HepG2 (cell line): Measurements from ENCODE around the gene DHRS4L2. TPM values are rescaled to one million over a fixed set of nuclear protein-coding genes. Genes with fewer than 3 reads are reported as not detected.

Experiments used
- BRCA1 ChIP-seq: sonication (generic); formaldehyde crosslinking; IDR thresholded peaks from 2 replicates; pipeline ENCODE4 v1.4.0; 2020; ENCODE audit warnings: missing genetic modification reagents
- DNMT1 ChIP-seq: sonication (generic); formaldehyde crosslinking; IDR thresholded peaks from 2 replicates; pipeline ENCODE4 v1.5.1; 2020; ENCODE audit warnings: mild to moderate bottlenecking, missing genetic modification reagents
- FLYWCH1 ChIP-seq: sonication (generic); formaldehyde crosslinking; IDR thresholded peaks from 2 replicates; pipeline ENCODE4 v1.8.1; 2023; ENCODE audit warnings: mild to moderate bottlenecking, missing genetic modification reagents
- IKZF4 ChIP-seq: sonication (generic); formaldehyde crosslinking; IDR thresholded peaks from 2 replicates; pipeline ENCODE4 v1.5.1; 2020; ENCODE audit warnings: borderline replicate concordance, mild to moderate bottlenecking, low read depth, missing genetic modification reagents; ENCODE audit errors: not compliant biosample characterization
- KDM5B ChIP-seq: sonication (generic); formaldehyde crosslinking; IDR thresholded peaks from 2 replicates; pipeline ENCODE4 v1.4.0; 2020; ENCODE audit warnings: missing genetic modification reagents, mild to moderate bottlenecking, borderline replicate concordance
- KLF16 ChIP-seq, 2 experiments: sonication (generic) in 1 of 2; formaldehyde crosslinking in 1 of 2; IDR thresholded peaks; 2 replicates each; pipeline versions ENCODE4 v1.6.1 to v1.8.0; 2016 to 2023; ENCODE audit warnings: missing genetic modification reagents in 2 of 2, missing compliant biosample characterization in 1 of 2
- PHF8 ChIP-seq: sonication (generic); formaldehyde crosslinking; IDR thresholded peaks from 2 replicates; pipeline ENCODE4 v1.5.0; 2020; ENCODE audit warnings: missing genetic modification reagents
- RARA ChIP-seq: IDR thresholded peaks from 2 replicates; pipeline ENCODE4 v1.6.1; 2016; ENCODE audit warnings: missing genetic modification reagents, missing compliant biosample characterization
- SYNCRIP ChIP-seq: fragments of 200-400 bp; formaldehyde crosslinking; IDR thresholded peaks from 2 replicates; pipeline ENCODE4 v1.6.1; 2018; ENCODE audit warnings: mild to moderate bottlenecking, low read depth, low read length; ENCODE audit not compliant: insufficient read depth
- TBX2 ChIP-seq: sonication (generic); formaldehyde crosslinking; IDR thresholded peaks from 2 replicates; pipeline ENCODE4 v1.5.0; 2020; ENCODE audit warnings: missing genetic modification reagents, mild to moderate bottlenecking, borderline replicate concordance
- ZBTB4 ChIP-seq: sonication (generic); formaldehyde crosslinking; IDR thresholded peaks from 2 replicates; pipeline ENCODE4 v1.4.0; 2020; ENCODE audit warnings: missing genetic modification reagents, mild to moderate bottlenecking, borderline replicate concordance
- ZC3H13 ChIP-seq: sonication (generic); formaldehyde crosslinking; IDR thresholded peaks from 2 replicates; pipeline ENCODE4 v1.8.1; 2023; ENCODE audit warnings: mild to moderate bottlenecking, missing genetic modification reagents, moderate library complexity
- ZNF232 ChIP-seq: sonication (generic); formaldehyde crosslinking; IDR thresholded peaks from 2 replicates; pipeline ENCODE4 v1.4.0; 2020; ENCODE audit warnings: missing genetic modification reagents, borderline replicate concordance
- ZNF670 ChIP-seq: sonication (generic); formaldehyde crosslinking; IDR thresholded peaks from 2 replicates; pipeline ENCODE4 v1.8.0; 2022; ENCODE audit warnings: mild to moderate bottlenecking, missing genetic modification reagents, borderline replicate concordance
- ZSCAN25 ChIP-seq: sonication (generic); formaldehyde crosslinking; IDR thresholded peaks from 2 replicates; pipeline ENCODE4 v1.8.0; 2022; ENCODE audit warnings: mild to moderate bottlenecking, missing genetic modification reagents
- polyA plus RNA-seq, 8 experiments: library from polyadenylated mRNA; depleted of rRNA in 3 of 8; stranded (reverse) in 7 of 8; unstranded in 1 of 8; fragments of >200 nt; fragmentation: Illumina TruSeq in 4 of 8; extraction: Trizol in 4 of 8; gene quantifications; 2 replicates each; pipeline versions ENCODE4 v1.2.1 to v1.2.3, GENCODE V29; 2011 to 2016; ENCODE audit warnings: low read depth in 4 of 8, missing spikeins in 1 of 8, mixed read lengths in 1 of 8; ENCODE audit not compliant: insufficient read depth in 1 of 8
- total RNA-seq, 5 experiments: library from RNA; depleted of rRNA; stranded (reverse); fragments of >200 nt; fragmentation: Illumina TruSeq; extraction: Trizol; gene quantifications; 2 replicates each; pipeline ENCODE4 v1.2.3, GENCODE V29; 2016; ENCODE audit warnings: low read depth in 1 of 5
- TF ChIP-seq, protein P1 (sequence below): fragments of 450-650 bp; IDR thresholded peaks from 2 replicates; pipeline ENCODE4 v1.6.1; 2016
- TF ChIP-seq, protein P2 (sequence below): sonication (generic); formaldehyde crosslinking; IDR thresholded peaks from 2 replicates; pipeline ENCODE4 v1.9.0; 2021; ENCODE audit warnings: missing genetic modification reagents, borderline replicate concordance
- TF ChIP-seq, protein P3 (sequence below): sonication (generic); formaldehyde crosslinking; IDR thresholded peaks from 2 replicates; pipeline ENCODE4 v1.4.0; 2020; ENCODE audit warnings: missing genetic modification reagents
- TF ChIP-seq, protein P4 (sequence below): IDR thresholded peaks from 2 replicates; pipeline ENCODE4 v1.6.1; 2016; ENCODE audit warnings: missing genetic modification reagents, missing compliant biosample characterization

Gene DHRS4L2
- total and polyA plus RNA-seq, 2 of the 13 experiments (the other 11 are each of a cell fraction or from before 2014, with no cell fraction given) = 24.7 to 38.2 TPM

DNA sequence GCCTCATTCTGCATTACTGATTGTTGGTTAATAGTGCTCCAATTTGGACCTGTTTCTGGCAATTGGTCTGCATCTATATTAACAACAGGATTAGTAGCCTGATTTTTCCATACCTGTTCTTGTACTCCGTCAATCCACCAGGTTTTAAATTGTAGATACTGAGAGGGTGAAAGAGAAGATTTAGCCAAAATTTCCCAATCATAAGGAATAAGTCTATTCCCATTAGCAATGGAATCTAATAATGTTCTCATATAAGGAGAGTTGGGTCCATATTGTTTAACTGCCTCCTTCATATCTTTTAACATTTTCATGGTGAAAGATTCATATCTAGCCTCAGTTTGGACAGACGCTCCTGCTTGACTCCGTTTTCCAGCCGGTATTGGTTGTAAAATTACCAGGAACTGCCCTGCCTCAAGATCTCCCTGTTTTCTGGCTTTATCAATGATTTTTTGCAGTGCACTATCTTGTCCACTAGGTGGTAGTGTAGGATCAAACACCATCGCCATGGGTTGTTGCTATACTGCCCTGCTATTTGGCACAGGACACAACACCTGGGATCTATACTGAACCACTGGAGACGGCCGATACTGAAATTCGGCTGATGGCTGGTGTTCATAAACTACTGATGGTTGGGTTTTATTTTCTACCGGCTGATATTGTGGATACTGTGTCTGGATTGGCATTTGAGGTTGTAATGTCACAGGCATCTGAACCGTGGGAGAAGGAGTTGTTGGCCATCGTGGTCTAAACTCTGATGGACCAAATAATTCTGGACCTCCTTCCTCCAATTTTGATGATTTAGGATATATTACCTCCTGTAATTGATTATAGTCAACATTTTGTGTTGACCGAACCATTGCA, 25.2 kb downstream of the DHRS4L2 start (continued):
- TF ChIP-seq, protein P1, sequence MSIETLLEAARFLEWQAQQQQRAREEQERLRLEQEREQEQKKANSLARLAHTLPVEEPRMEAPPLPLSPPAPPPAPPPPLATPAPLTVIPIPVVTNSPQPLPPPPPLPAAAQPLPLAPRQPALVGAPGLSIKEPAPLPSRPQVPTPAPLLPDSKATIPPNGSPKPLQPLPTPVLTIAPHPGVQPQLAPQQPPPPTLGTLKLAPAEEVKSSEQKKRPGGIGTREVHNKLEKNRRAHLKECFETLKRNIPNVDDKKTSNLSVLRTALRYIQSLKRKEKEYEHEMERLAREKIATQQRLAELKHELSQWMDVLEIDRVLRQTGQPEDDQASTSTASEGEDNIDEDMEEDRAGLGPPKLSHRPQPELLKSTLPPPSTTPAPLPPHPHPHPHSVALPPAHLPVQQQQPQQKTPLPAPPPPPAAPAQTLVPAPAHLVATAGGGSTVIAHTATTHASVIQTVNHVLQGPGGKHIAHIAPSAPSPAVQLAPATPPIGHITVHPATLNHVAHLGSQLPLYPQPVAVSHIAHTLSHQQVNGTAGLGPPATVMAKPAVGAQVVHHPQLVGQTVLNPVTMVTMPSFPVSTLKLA = no peak
- peak; percentile 66 for TF ChIP-seq TBX2 (CRISPR knock-in tag)
- TF ChIP-seq IKZF4 (CRISPR knock-in tag) = peak; percentile 32
- TF ChIP-seq KDM5B (CRISPR knock-in tag) = no peak
- TF ChIP-seq ZNF232 (CRISPR knock-in tag) = no peak; the same call in 1 of the 2 replicates
- no peak for TF ChIP-seq ZBTB4 (CRISPR knock-in tag)
- TF ChIP-seq, protein P2, sequence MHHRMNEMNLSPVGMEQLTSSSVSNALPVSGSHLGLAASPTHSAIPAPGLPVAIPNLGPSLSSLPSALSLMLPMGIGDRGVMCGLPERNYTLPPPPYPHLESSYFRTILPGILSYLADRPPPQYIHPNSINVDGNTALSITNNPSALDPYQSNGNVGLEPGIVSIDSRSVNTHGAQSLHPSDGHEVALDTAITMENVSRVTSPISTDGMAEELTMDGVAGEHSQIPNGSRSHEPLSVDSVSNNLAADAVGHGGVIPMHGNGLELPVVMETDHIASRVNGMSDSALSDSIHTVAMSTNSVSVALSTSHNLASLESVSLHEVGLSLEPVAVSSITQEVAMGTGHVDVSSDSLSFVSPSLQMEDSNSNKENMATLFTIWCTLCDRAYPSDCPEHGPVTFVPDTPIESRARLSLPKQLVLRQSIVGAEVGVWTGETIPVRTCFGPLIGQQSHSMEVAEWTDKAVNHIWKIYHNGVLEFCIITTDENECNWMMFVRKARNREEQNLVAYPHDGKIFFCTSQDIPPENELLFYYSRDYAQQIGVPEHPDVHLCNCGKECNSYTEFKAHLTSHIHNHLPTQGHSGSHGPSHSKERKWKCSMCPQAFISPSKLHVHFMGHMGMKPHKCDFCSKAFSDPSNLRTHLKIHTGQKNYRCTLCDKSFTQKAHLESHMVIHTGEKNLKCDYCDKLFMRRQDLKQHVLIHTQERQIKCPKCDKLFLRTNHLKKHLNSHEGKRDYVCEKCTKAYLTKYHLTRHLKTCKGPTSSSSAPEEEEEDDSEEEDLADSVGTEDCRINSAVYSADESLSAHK (CRISPR knock-in tag) = no peak
- TF ChIP-seq, protein P3, sequence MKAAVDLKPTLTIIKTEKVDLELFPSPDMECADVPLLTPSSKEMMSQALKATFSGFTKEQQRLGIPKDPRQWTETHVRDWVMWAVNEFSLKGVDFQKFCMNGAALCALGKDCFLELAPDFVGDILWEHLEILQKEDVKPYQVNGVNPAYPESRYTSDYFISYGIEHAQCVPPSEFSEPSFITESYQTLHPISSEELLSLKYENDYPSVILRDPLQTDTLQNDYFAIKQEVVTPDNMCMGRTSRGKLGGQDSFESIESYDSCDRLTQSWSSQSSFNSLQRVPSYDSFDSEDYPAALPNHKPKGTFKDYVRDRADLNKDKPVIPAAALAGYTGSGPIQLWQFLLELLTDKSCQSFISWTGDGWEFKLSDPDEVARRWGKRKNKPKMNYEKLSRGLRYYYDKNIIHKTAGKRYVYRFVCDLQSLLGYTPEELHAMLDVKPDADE = peak; percentile 44; the same call in 1 of the 2 replicates
- peak in 1 of 2 experiments; percentile 85; a peak in 2 of 4 replicates for TF ChIP-seq KLF16 (CRISPR knock-in tag; IDR thresholded peaks at IDR 0.05)
- TF ChIP-seq, protein P4, sequence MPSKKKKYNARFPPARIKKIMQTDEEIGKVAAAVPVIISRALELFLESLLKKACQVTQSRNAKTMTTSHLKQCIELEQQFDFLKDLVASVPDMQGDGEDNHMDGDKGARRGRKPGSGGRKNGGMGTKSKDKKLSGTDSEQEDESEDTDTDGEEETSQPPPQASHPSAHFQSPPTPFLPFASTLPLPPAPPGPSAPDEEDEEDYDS = peak; percentile 65; the same call in 1 of the 2 replicates
- no peak for TF ChIP-seq SYNCRIP
- peak; percentile 82; the same call in 1 of the 2 replicates for TF ChIP-seq BRCA1 (CRISPR knock-in tag)
- 0 out of 2 replicates have a peak, but pooled peaks have one; percentile 48 for TF ChIP-seq ZC3H13 (CRISPR knock-in tag)
- no peak for TF ChIP-seq ZNF670
- TF ChIP-seq RARA (CRISPR knock-in tag) = no peak
- peak; percentile 68; the same call in 1 of the 2 replicates for TF ChIP-seq ZSCAN25 (CRISPR knock-in tag)
- TF ChIP-seq DNMT1 = no peak
- TF ChIP-seq FLYWCH1 = no peak
- TF ChIP-seq PHF8 (CRISPR knock-in tag) = 0 out of 2 replicates have a peak, but pooled peaks have one; percentile 21
